Measurements from ENCODE around the gene SLC38A11. TPM values are rescaled to one million over a fixed set of nuclear protein-coding genes. Genes with fewer than 3 reads are reported as not detected.

Gene SLC38A11
- total RNA-seq, 1 experiment from 2014 or later: 0.46 TPM

- POLR2A ChIA-PET: no interaction called here
- H3K27ac ChIP-seq (ENCODE audit: low read length): no peak overlapping the region
- H3K27me3 ChIP-seq (ENCODE audit: control insufficient read depth, insufficient read depth, low read length): no peaks in the 10 kb centered on the region
- ATAC-seq (no peak), DNase-seq (ENCODE audit: low read depth, low spot score) (no peak)
- no peak for TF ChIP-seq REST (IDR thresholded peaks at IDR 0.05; ENCODE audit: insufficient read depth in 1 of 2, low read depth in 2 of 2, low read length in 1 of 2)
- TF ChIP-seq POLR2AphosphoS5 (IDR thresholded peaks at IDR 0.05; ENCODE audit: low read depth, low read length): no peak
- TF ChIP-seq, protein P1, sequence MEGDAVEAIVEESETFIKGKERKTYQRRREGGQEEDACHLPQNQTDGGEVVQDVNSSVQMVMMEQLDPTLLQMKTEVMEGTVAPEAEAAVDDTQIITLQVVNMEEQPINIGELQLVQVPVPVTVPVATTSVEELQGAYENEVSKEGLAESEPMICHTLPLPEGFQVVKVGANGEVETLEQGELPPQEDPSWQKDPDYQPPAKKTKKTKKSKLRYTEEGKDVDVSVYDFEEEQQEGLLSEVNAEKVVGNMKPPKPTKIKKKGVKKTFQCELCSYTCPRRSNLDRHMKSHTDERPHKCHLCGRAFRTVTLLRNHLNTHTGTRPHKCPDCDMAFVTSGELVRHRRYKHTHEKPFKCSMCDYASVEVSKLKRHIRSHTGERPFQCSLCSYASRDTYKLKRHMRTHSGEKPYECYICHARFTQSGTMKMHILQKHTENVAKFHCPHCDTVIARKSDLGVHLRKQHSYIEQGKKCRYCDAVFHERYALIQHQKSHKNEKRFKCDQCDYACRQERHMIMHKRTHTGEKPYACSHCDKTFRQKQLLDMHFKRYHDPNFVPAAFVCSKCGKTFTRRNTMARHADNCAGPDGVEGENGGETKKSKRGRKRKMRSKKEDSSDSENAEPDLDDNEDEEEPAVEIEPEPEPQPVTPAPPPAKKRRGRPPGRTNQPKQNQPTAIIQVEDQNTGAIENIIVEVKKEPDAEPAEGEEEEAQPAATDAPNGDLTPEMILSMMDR (IDR thresholded peaks at IDR 0.05): no peak
- no peak for TF ChIP-seq TCF7L2 (IDR thresholded peaks at IDR 0.05; ENCODE audit: low read depth, low read length)
- no peak for TF ChIP-seq SIN3A (IDR thresholded peaks at IDR 0.05; ENCODE audit: borderline replicate concordance, insufficient read depth, low read depth, low read length)
- H3K36me3 ChIP-seq (ENCODE audit: control insufficient read depth, insufficient read depth, low read length): no peaks in the 10 kb centered on the region
- no peaks in the 10 kb centered on the region for H3K9me3 ChIP-seq (ENCODE audit: control insufficient read depth, insufficient read depth, low read depth, low read length)
- intact Hi-C loops (cut with micrococcal nuclease; ENCODE audit: unreplicated experiment) (no loop called here), in situ Hi-C loops (cut with HindIII; ENCODE audit: low pct_unique_long_range_greater_than_20kb, low sequenced_read_pairs) (no loop called here)
- no peak overlapping the region for H3K4me3 ChIP-seq (ENCODE audit: low read depth in 2 of 2, low read length in 2 of 2)
- BruUV-seq (replicated peaks): no TSS peak
- H3K4me1 ChIP-seq (ENCODE audit: control insufficient read depth, insufficient read depth, low read length): no peaks in the 10 kb centered on the region
- CTCF ChIA-PET: no interaction called here
Measured at GRCh38 chr2:164922134-164922533, 33.2 kb downstream of the SLC38A11 start.

- no peak for ATAC-seq
- in situ Hi-C loops (cut with HindIII; ENCODE audit: low pct_unique_long_range_greater_than_20kb, low sequenced_read_pairs): no loop called here
- BruUV-seq (replicated peaks): no TSS peak
Measured at GRCh38 chr2:164920430-164920829, 34.9 kb downstream of the SLC38A11 start.

More at GRCh38 chr2:164920430-164920829, 34.9 kb downstream of the SLC38A11 start:
- intact Hi-C loops (cut with micrococcal nuclease; ENCODE audit: unreplicated experiment): no loop called here
- DNase-seq (ENCODE audit: low read depth, low spot score): no peak
- no peaks in the 10 kb centered on the region for H3K36me3 ChIP-seq (ENCODE audit: control insufficient read depth, insufficient read depth, low read length)
- CTCF ChIA-PET: interaction anchor here (0.7 kb wide), 1 partner anchor 186 kb away, joined by 3 read pairs; no protein-coding TSS in a partner anchor
- H3K27ac ChIP-seq (ENCODE audit: low read length): no peak overlapping the region
- TF ChIP-seq POLR2AphosphoS5 (IDR thresholded peaks at IDR 0.05; ENCODE audit: low read depth, low read length) (no peak), SIN3A (IDR thresholded peaks at IDR 0.05; ENCODE audit: borderline replicate concordance, insufficient read depth, low read depth, low read length) (no peak), REST (IDR thresholded peaks at IDR 0.05; ENCODE audit: insufficient read depth in 1 of 2, low read depth in 2 of 2, low read length in 1 of 2) (no peak), TCF7L2 (IDR thresholded peaks at IDR 0.05; ENCODE audit: low read depth, low read length) (no peak)
- TF ChIP-seq, protein P1 (IDR thresholded peaks at IDR 0.05): no peak
- H3K27me3 ChIP-seq (ENCODE audit: control insufficient read depth, insufficient read depth, low read length): no peaks in the 10 kb centered on the region
- no peaks in the 10 kb centered on the region for H3K9me3 ChIP-seq (ENCODE audit: control insufficient read depth, insufficient read depth, low read depth, low read length)
- no peaks in the 10 kb centered on the region for H3K4me1 ChIP-seq (ENCODE audit: control insufficient read depth, insufficient read depth, low read length)
- POLR2A ChIA-PET: no interaction called here
- no peak overlapping the region for H3K4me3 ChIP-seq (ENCODE audit: low read depth in 2 of 2, low read length in 2 of 2)
